GM19193 (cell line): ENCODE results near the gene MYMX.

ENCODE experiments used
- POLR2A ChIP-seq: IDR thresholded peaks from 4 replicates; pipeline ENCODE4 v1.6.1; 2011; ENCODE audit not compliant: insufficient read depth, insufficient read length; ENCODE audit errors: extremely low read depth

Gene MYMX

GRCh38 chr6:44216677-44217331 lies at the start of gene MYMX:
Gene MYMX (plus strand): TSS chr6:44216926. CDS start chr6:44217472, 546 bp downstream.
- no peak for TF ChIP-seq POLR2A

GRCh38 chr6:44167567-44167966 lies 49.2 kb upstream of the MYMX start:
- no peak for TF ChIP-seq POLR2A

- no peak for TF ChIP-seq POLR2A
These were observed 47.6 kb upstream of the MYMX start for GRCh38 chr6:44169154-44169553.

GRCh38 chr6:44169886-44170570 lies 46.7 kb upstream of the MYMX start:
- TF ChIP-seq POLR2A = no peak

- no peak for TF ChIP-seq POLR2A
These were observed 44.7 kb upstream of the MYMX start for GRCh38 chr6:44171899-44172546.

- no peak for TF ChIP-seq POLR2A
These were observed 43.8 kb upstream of the MYMX start for GRCh38 chr6:44172731-44173500.

- no peak for TF ChIP-seq POLR2A
These were observed 40.5 kb upstream of the MYMX start for GRCh38 chr6:44176130-44176761.

- peak; percentile 21 for TF ChIP-seq POLR2A
These were observed 39.8 kb upstream of the MYMX start for GRCh38 chr6:44176762-44177509.

- TF ChIP-seq POLR2A = no peak
These were observed 38.9 kb upstream of the MYMX start for GRCh38 chr6:44177691-44178423.

- no peak for TF ChIP-seq POLR2A
These were observed 38.2 kb upstream of the MYMX start for GRCh38 chr6:44178424-44179071.

- no peak for TF ChIP-seq POLR2A
These were observed 37.6 kb upstream of the MYMX start for GRCh38 chr6:44179072-44179536.

GRCh38 chr6:44179648-44180047 lies 37.1 kb upstream of the MYMX start:
- TF ChIP-seq POLR2A = no peak

- TF ChIP-seq POLR2A = no peak
These were observed 36.3 kb upstream of the MYMX start for GRCh38 chr6:44180406-44180805.

- TF ChIP-seq POLR2A = no peak
These were observed 35.8 kb upstream of the MYMX start for GRCh38 chr6:44180886-44181285.
